HepG2 (cell line): ENCODE results near the gene SPAG9. TPM values are rescaled to one million over a fixed set of nuclear protein-coding genes. Genes with fewer than 3 reads are reported as not detected.

Experiments
- ARNT2 ChIP-seq: sonication (generic); formaldehyde crosslinking; IDR thresholded peaks from 2 replicates; pipeline ENCODE4 v1.8.0; 2022; ENCODE audit warnings: mild to moderate bottlenecking, low read depth, missing genetic modification reagents, moderate library complexity
- ETV5 ChIP-seq: IDR thresholded peaks from 2 replicates; pipeline ENCODE4 v1.6.1; 2018; ENCODE audit warnings: missing biosample characterization, missing genetic modification reagents, inconsistent platforms, borderline replicate concordance
- KLF11 ChIP-seq: IDR thresholded peaks from 2 replicates; pipeline ENCODE4 v1.6.1; 2016; ENCODE audit warnings: missing compliant biosample characterization
- LCORL ChIP-seq, 2 experiments: fragments of 450-650 bp in 1 of 2; sonication (generic) in 1 of 2; formaldehyde crosslinking in 1 of 2; IDR thresholded peaks; 2 replicates each; pipeline versions ENCODE4 v1.5.0 to v1.6.1; 2017 to 2020; ENCODE audit warnings: antibody characterized with exemption in 1 of 2, missing genetic modification reagents in 1 of 2
- MED1 ChIP-seq: sonication (generic); formaldehyde crosslinking; IDR thresholded peaks from 2 replicates; pipeline ENCODE4 v1.4.0; 2020; ENCODE audit warnings: missing genetic modification reagents
- NRL ChIP-seq: sonication (generic); formaldehyde crosslinking; IDR thresholded peaks from 2 replicates; pipeline ENCODE4 v1.5.0; 2020; ENCODE audit warnings: missing genetic modification reagents, mild to moderate bottlenecking, moderate library complexity, borderline replicate concordance
- PITX1 ChIP-seq: sonication (generic); formaldehyde crosslinking; IDR thresholded peaks from 2 replicates; pipeline ENCODE4 v1.5.1; 2020; ENCODE audit warnings: mild to moderate bottlenecking, missing genetic modification reagents
- SALL1 ChIP-seq: sonication (generic); formaldehyde crosslinking; IDR thresholded peaks from 2 replicates; pipeline ENCODE4 v1.8.0; 2022; ENCODE audit warnings: mild to moderate bottlenecking, missing genetic modification reagents
- SP2 ChIP-seq: sonication (generic); formaldehyde crosslinking; IDR thresholded peaks from 2 replicates; pipeline ENCODE4 v1.5.1; 2020; ENCODE audit warnings: mild to moderate bottlenecking, missing genetic modification reagents
- TAF1 ChIP-seq: sonication (generic); formaldehyde crosslinking; IDR thresholded peaks from 2 replicates; pipeline ENCODE4 v1.4.0; 2020; ENCODE audit warnings: missing genetic modification reagents
- TBP ChIP-seq: sonication (generic); formaldehyde crosslinking; IDR thresholded peaks from 2 replicates; pipeline ENCODE4 v1.5.0; 2020; ENCODE audit warnings: missing genetic modification reagents
- TEAD3 ChIP-seq: optimal IDR thresholded peaks from 2 replicates; pipeline ENCODE3; 2016; ENCODE audit warnings: borderline replicate concordance
- ZBTB20 ChIP-seq: sonication (generic); formaldehyde crosslinking; IDR thresholded peaks from 2 replicates; pipeline ENCODE4 v1.8.1; 2023; ENCODE audit warnings: missing genetic modification reagents, low read depth, mild to moderate bottlenecking, borderline replicate concordance
- ZNF350 ChIP-seq: sonication (generic); formaldehyde crosslinking; IDR thresholded peaks from 2 replicates; pipeline ENCODE4 v1.4.0; 2020; ENCODE audit warnings: mild to moderate bottlenecking, low read depth, missing genetic modification reagents, borderline replicate concordance
- ZNF572 ChIP-seq: sonication (generic); formaldehyde crosslinking; IDR thresholded peaks from 2 replicates; pipeline ENCODE4 v1.5.1; 2020; ENCODE audit warnings: mild to moderate bottlenecking, missing genetic modification reagents
- polyA plus RNA-seq, 8 experiments: library from polyadenylated mRNA; depleted of rRNA in 3 of 8; stranded (reverse) in 7 of 8; unstranded in 1 of 8; fragments of >200 nt; fragmentation: Illumina TruSeq in 4 of 8; extraction: Trizol in 4 of 8; gene quantifications; 2 replicates each; pipeline versions ENCODE4 v1.2.1 to v1.2.3, GENCODE V29; 2011 to 2016; ENCODE audit warnings: low read depth in 4 of 8, missing spikeins in 1 of 8, mixed read lengths in 1 of 8; ENCODE audit not compliant: insufficient read depth in 1 of 8
- total RNA-seq, 5 experiments: library from RNA; depleted of rRNA; stranded (reverse); fragments of >200 nt; fragmentation: Illumina TruSeq; extraction: Trizol; gene quantifications; 2 replicates each; pipeline ENCODE4 v1.2.3, GENCODE V29; 2016; ENCODE audit warnings: low read depth in 1 of 5
- TF ChIP-seq, protein P1 (sequence below): sonication (generic); formaldehyde crosslinking; IDR thresholded peaks from 2 replicates; pipeline ENCODE4; 2020; ENCODE audit warnings: missing genetic modification reagents, mild to moderate bottlenecking, borderline replicate concordance
- TF ChIP-seq, protein P2 (sequence below): sonication (generic); formaldehyde crosslinking; IDR thresholded peaks from 2 replicates; pipeline ENCODE4 v1.5.1; 2020; ENCODE audit warnings: mild to moderate bottlenecking, missing genetic modification reagents, borderline replicate concordance
- TF ChIP-seq, protein P3 (sequence below): IDR thresholded peaks from 2 replicates; pipeline ENCODE4 v1.6.1; 2016; ENCODE audit warnings: low read depth
- TF ChIP-seq, protein P4 (sequence below): IDR thresholded peaks from 2 replicates; pipeline ENCODE4 v1.6.1; 2016

Gene SPAG9
- total and polyA plus RNA-seq, 2 of the 13 experiments (the other 11 are each of a cell fraction or from before 2014, with no cell fraction given), result 43.2 to 78.6 TPM

DNA sequence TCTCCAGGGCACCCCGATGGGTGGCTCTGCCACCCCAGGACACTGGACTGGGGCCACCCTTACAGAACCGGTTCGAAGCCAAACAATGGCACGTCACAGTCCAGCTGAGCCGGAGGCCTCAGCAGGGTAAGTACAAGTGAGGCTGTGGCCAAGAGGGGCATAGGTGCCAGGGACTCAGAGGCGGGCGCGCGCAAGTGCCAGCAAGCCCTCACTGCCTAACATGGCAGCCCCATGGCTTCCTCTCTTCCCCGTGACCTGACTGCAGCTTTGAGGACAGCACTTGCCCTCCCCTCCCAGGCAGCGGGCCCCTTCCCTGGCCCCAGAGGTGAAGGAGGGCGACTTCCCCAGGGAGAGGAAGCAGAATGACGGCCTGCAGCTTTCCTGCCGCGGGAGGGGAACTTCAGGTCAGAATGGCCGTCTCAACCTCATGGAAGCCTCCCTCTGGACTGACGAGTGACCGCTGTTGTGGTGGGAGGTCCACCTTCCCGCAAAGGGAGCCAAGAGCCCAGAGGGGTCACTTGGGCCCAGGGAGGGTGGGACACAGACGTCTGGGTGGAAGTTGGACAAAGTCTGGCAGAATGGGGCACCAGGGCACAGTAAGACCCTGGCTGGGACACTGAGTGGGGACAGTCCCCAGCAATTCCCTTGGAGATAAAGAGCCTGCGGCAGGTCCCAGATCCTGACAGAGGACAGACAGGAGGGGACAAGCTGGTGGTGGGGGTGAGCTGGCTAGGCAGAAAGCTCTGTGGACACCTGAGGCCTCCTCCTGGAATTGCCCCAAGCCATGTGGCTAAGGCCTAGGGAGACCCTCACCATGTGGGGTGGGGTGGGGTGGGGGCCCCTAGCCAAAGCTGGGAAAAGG is 202.4 kb downstream of the SPAG9 start (continued):
- TF ChIP-seq SALL1, result no peak
- no peak for TF ChIP-seq LCORL (IDR thresholded peaks at IDR 0.05)
- TF ChIP-seq LCORL (CRISPR knock-in tag; IDR thresholded peaks at IDR 0.05), result no peak
- TF ChIP-seq, protein P1, sequence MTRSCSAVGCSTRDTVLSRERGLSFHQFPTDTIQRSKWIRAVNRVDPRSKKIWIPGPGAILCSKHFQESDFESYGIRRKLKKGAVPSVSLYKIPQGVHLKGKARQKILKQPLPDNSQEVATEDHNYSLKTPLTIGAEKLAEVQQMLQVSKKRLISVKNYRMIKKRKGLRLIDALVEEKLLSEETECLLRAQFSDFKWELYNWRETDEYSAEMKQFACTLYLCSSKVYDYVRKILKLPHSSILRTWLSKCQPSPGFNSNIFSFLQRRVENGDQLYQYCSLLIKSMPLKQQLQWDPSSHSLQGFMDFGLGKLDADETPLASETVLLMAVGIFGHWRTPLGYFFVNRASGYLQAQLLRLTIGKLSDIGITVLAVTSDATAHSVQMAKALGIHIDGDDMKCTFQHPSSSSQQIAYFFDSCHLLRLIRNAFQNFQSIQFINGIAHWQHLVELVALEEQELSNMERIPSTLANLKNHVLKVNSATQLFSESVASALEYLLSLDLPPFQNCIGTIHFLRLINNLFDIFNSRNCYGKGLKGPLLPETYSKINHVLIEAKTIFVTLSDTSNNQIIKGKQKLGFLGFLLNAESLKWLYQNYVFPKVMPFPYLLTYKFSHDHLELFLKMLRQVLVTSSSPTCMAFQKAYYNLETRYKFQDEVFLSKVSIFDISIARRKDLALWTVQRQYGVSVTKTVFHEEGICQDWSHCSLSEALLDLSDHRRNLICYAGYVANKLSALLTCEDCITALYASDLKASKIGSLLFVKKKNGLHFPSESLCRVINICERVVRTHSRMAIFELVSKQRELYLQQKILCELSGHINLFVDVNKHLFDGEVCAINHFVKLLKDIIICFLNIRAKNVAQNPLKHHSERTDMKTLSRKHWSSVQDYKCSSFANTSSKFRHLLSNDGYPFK (CRISPR knock-in tag), result 0 out of 2 replicates have a peak, but pooled peaks have one; percentile 34
- peak; percentile 28; the same call in 1 of the 2 replicates for TF ChIP-seq SP2 (CRISPR knock-in tag)
- no peak for TF ChIP-seq ZNF350 (CRISPR knock-in tag)
- TF ChIP-seq, protein P2, sequence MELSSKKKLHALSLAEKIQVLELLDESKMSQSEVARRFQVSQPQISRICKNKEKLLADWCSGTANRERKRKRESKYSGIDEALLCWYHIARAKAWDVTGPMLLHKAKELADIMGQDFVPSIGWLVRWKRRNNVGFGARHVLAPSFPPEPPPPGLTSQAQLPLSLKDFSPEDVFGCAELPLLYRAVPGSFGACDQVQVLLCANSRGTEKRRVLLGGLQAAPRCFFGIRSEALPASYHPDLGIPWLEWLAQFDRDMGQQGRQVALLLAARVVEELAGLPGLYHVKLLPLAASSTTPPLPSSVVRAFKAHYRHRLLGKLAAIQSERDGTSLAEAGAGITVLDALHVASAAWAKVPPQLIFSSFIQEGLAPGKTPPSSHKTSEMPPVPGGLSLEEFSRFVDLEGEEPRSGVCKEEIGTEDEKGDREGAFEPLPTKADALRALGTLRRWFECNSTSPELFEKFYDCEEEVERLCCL, result no peak
- no peak for TF ChIP-seq MED1 (CRISPR knock-in tag)
- peak; percentile 98 for TF ChIP-seq ZNF572 (CRISPR knock-in tag)
- peak; percentile 41; the same call in 1 of the 2 replicates for TF ChIP-seq PITX1 (CRISPR knock-in tag)
- TF ChIP-seq TBP, result no peak
- TF ChIP-seq, protein P3, sequence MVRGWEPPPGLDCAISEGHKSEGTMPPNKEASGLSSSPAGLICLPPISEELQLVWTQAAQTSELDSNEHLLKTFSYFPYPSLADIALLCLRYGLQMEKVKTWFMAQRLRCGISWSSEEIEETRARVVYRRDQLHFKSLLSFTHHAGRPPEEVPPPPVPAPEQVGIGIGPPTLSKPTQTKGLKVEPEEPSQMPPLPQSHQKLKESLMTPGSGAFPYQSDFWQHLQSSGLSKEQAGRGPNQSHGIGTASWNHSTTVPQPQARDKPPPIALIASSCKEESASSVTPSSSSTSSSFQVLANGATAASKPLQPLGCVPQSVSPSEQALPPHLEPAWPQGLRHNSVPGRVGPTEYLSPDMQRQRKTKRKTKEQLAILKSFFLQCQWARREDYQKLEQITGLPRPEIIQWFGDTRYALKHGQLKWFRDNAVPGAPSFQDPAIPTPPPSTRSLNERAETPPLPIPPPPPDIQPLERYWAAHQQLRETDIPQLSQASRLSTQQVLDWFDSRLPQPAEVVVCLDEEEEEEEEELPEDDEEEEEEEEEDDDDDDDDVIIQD (CRISPR knock-in tag), result 0 out of 2 replicates have a peak, but pooled peaks have one; percentile 10
- peak; percentile 19 for TF ChIP-seq TEAD3 (CRISPR knock-in tag)
- TF ChIP-seq, protein P4, sequence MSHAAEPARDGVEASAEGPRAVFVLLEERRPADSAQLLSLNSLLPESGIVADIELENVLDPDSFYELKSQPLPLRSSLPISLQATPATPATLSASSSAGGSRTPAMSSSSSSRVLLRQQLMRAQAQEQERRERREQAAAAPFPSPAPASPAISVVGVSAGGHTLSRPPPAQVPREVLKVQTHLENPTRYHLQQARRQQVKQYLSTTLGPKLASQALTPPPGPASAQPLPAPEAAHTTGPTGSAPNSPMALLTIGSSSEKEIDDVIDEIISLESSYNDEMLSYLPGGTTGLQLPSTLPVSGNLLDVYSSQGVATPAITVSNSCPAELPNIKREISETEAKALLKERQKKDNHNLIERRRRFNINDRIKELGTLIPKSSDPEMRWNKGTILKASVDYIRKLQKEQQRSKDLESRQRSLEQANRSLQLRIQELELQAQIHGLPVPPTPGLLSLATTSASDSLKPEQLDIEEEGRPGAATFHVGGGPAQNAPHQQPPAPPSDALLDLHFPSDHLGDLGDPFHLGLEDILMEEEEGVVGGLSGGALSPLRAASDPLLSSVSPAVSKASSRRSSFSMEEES (CRISPR knock-in tag), result 0 out of 2 replicates have a peak, but pooled peaks have one; percentile 13
- TF ChIP-seq ZBTB20, result 0 out of 2 replicates have a peak, but pooled peaks have one; percentile 59
- peak; percentile 40; the same call in 1 of the 2 replicates for TF ChIP-seq ARNT2 (CRISPR knock-in tag)
- peak; percentile 13; the same call in 1 of the 2 replicates for TF ChIP-seq ETV5 (CRISPR knock-in tag)
- 0 out of 2 replicates have a peak, but pooled peaks have one; percentile 19 for TF ChIP-seq TAF1 (CRISPR knock-in tag)
- TF ChIP-seq NRL (CRISPR knock-in tag), result no peak; the same call in 1 of the 2 replicates
- 0 out of 2 replicates have a peak, but pooled peaks have one; percentile 45 for TF ChIP-seq KLF11 (CRISPR knock-in tag)
